PC-9 (cell line): ENCODE data around the gene RAVER1. TPM values are rescaled to one million over a fixed set of nuclear protein-coding genes. Genes with fewer than 3 reads are reported as not detected.

Source experiments
- BruUV-seq: library from RNA; stranded (reverse); fragments of 400-500 nt; replicated peaks from 2 replicates; lab custom pipeline; 2021; lab: Mats Ljungman, UMichigan
- CTCF ChIA-PET: fragments of 300-600 bp; sonication (Branson Sonifier 250); formaldehyde crosslinking; loops from one replicate; lab custom pipeline; 2022; ENCODE audit warnings: antibody characterized with exemption; lab: Charles Lee
- POLR2A ChIA-PET: fragments of 300-600 bp; sonication (Branson Sonifier 250); formaldehyde crosslinking; loops from one replicate; lab custom pipeline; 2022; ENCODE audit warnings: antibody characterized with exemption; ENCODE audit not compliant: unreplicated experiment; lab: Charles Lee
- DNase-seq, 2 experiments: peaks; one replicate each; pipeline versions ENCODE4 v3.0.0 to v3.0.0-alpha.2; 2015 to 2022; ENCODE audit warnings: mixed read lengths in 1 of 2
- H2AFZ ChIP-seq: fragments of 200-600 bp; sonication (generic); 2 replicates; pipeline ENCODE4 v1.8.1; 2017; ENCODE audit warnings: antibody characterized with exemption
- H3F3A ChIP-seq: fragments of 200-600 bp; sonication (generic); 2 replicates; pipeline ENCODE4 v1.8.1; 2017; ENCODE audit warnings: antibody characterized with exemption, mild to moderate bottlenecking, low read depth; ENCODE audit not compliant: insufficient read depth
- H3K27ac ChIP-seq: fragments of 200-600 bp; sonication (generic); 2 replicates; pipeline ENCODE4 v1.6.1; 2016; ENCODE audit warnings: mixed run types
- H3K27me3 ChIP-seq: fragments of 200-600 bp; sonication (generic); 2 replicates; pipeline ENCODE4 v1.6.1; 2016; ENCODE audit warnings: low read depth, mixed run types; ENCODE audit not compliant: insufficient read depth
- H3K36me3 ChIP-seq: fragments of 200-600 bp; sonication (generic); 2 replicates; pipeline ENCODE4 v1.6.1; 2016; ENCODE audit warnings: low read depth, mixed run types
- H3K4me1 ChIP-seq: fragments of 200-600 bp; sonication (generic); replicated peaks from 2 replicates; pipeline ENCODE4 v1.6.1; 2016; ENCODE audit warnings: mixed run types; ENCODE audit not compliant: insufficient read depth
- H3K4me2 ChIP-seq: fragments of 200-600 bp; sonication (generic); 2 replicates; pipeline ENCODE4 v1.6.1; 2017; ENCODE audit warnings: mixed run types
- H3K4me3 ChIP-seq: fragments of 200-600 bp; sonication (generic); 2 replicates; pipeline ENCODE4 v1.6.1; 2016; ENCODE audit warnings: mixed run types
- H3K79me2 ChIP-seq: fragments of 200-600 bp; sonication (generic); 2 replicates; pipeline ENCODE4 v1.6.1; 2017; ENCODE audit warnings: low read depth, mixed run types
- H3K9me2 ChIP-seq: fragments of 200-600 bp; sonication (generic); 2 replicates; pipeline ENCODE4 v1.8.1; 2017; ENCODE audit warnings: mild to moderate bottlenecking; ENCODE audit not compliant: insufficient read depth
- H3K9me3 ChIP-seq: fragments of 200-600 bp; sonication (generic); 2 replicates; pipeline ENCODE4 v1.8.1; 2016; ENCODE audit warnings: low read depth; ENCODE audit not compliant: insufficient read depth
- H4K20me1 ChIP-seq: fragments of 200-600 bp; sonication (generic); 2 replicates; pipeline ENCODE4 v1.8.1; 2017; ENCODE audit not compliant: insufficient read depth
- CTCF ChIP-seq: fragments of 200-600 bp; sonication (generic); conservative IDR thresholded peaks from 2 replicates; pipeline ENCODE4 v1.6.1; 2017; ENCODE audit warnings: mixed run types, antibody characterized with exemption, mild to moderate bottlenecking, moderate library complexity
- EZH2 ChIP-seq: fragments of 200-600 bp; sonication (generic); IDR thresholded peaks from 2 replicates; pipeline ENCODE4 v1.8.0; 2017; ENCODE audit warnings: antibody characterized with exemption, low read depth
- intact Hi-C: fragments of 100-400 bp; cut with micrococcal nuclease; formaldehyde crosslinking; loops from one replicate; pipeline ENCODE4 v1.10.0; 2022; ENCODE audit not compliant: unreplicated experiment
- total RNA-seq: library from RNA; stranded (reverse); gene quantifications from 2 replicates; pipeline ENCODE4 v1.2.3, GENCODE V29; 2021

Gene RAVER1
- total RNA-seq, 1 experiment from 2014 or later = 52.9 TPM

GRCh38 chr19:10279737-10280442, 53.4 kb downstream of the RAVER1 start:
- Histone ChIP-seq H4K20me1 (no peaks in the 10 kb centered on the region), H3K4me3 (no peak overlapping the region), H3K4me2 (peak overlapping the region; percentile 12), H3F3A (peaks cover 37% of the 10 kb centered on the region), H3K4me1 (peaks cover 37% of the 10 kb centered on the region), H3K79me2 (no peaks in the 10 kb centered on the region), H2AFZ (no peak overlapping the region), H3K27me3 (no peaks in the 10 kb centered on the region), H3K36me3 (no peaks in the 10 kb centered on the region; the same call in 1 of the 2 replicates), H3K9me2 (no peaks in the 10 kb centered on the region), H3K9me3 (no peaks in the 10 kb centered on the region), H3K27ac (no peak overlapping the region)
- POLR2A ChIA-PET = interaction anchor here (0.6 to 1.2 kb wide), 5 partner anchors 8 to 55 kb away, joined by 3 to 7 read pairs (median 4); partner anchors contain the start of genes ICAM1 and ICAM5
- intact Hi-C loops = no loop called here
- peak in 1 of 2 experiments; percentile 67 for DNase-seq
- no TSS peak for BruUV-seq
- TF ChIP-seq CTCF (no peak), EZH2 (no peak)
- CTCF ChIA-PET = no interaction called here

GRCh38 chr19:10278935-10279334, 54.4 kb downstream of the RAVER1 start:
- ChIA-PET POLR2A (interaction anchor here (0.6 kb wide), 1 partner anchor 9 kb away, joined by 3 read pairs; no protein-coding TSS in a partner anchor), CTCF (no interaction called here)
- Histone ChIP-seq H3K9me2 (no peaks in the 10 kb centered on the region), H3K9me3 (no peaks in the 10 kb centered on the region), H2AFZ (no peak overlapping the region), H3K79me2 (no peaks in the 10 kb centered on the region), H3K4me3 (no peak overlapping the region), H3K27me3 (no peaks in the 10 kb centered on the region), H3K4me2 (no peak overlapping the region), H3K36me3 (no peaks in the 10 kb centered on the region), H3K4me1 (peaks cover 36% of the 10 kb centered on the region), H3F3A (peaks cover 46% of the 10 kb centered on the region), H3K27ac (no peak overlapping the region), H4K20me1 (no peaks in the 10 kb centered on the region)
- intact Hi-C loops = no loop called here
- BruUV-seq = no TSS peak
- no peak for DNase-seq
- TF ChIP-seq EZH2 (no peak), CTCF (no peak)

- peaks cover 44% of the 10 kb centered on the region for H3F3A ChIP-seq
- BruUV-seq = TSS peak; percentile 50
- CTCF ChIA-PET = interaction anchor here (0.6 kb wide), 3 partner anchors 23 to 342 kb away, joined by 4 to 7 read pairs (median 5); partner anchors contain the start of gene OLFM2
- no peaks in the 10 kb centered on the region for H3K9me2 ChIP-seq
- H3K36me3 ChIP-seq = no peaks in the 10 kb centered on the region
- no peak overlapping the region for H3K4me2 ChIP-seq
- no peak overlapping the region for H3K4me3 ChIP-seq
- no peaks in the 10 kb centered on the region for H3K9me3 ChIP-seq
- peaks cover 26% of the 10 kb centered on the region for H3K4me1 ChIP-seq
- H3K27me3 ChIP-seq = no peaks in the 10 kb centered on the region
- TF ChIP-seq CTCF (no peak), EZH2 (no peak)
- no peaks in the 10 kb centered on the region for H4K20me1 ChIP-seq
- H3K27ac ChIP-seq = peak overlapping the region; percentile 64
- no peak overlapping the region for H2AFZ ChIP-seq
- intact Hi-C loops = no loop called here
- no peak for DNase-seq
- POLR2A ChIA-PET = no interaction called here
- H3K79me2 ChIP-seq = peaks cover under 1% of the 10 kb centered on the region; the same call in 1 of the 2 replicates
Measured at GRCh38 chr19:10277795-10278589, 55.3 kb downstream of the RAVER1 start.
